Lower lobe of right lung (tissue), 2 donors: Measurements from ENCODE around the gene ZBP1. TPM values are rescaled to one million over a fixed set of nuclear protein-coding genes. Genes with fewer than 3 reads are reported as not detected.

Experiments
- ATAC-seq, 2 donors: fragments of 200-7000 bp; cut with Tn5 transposase; one replicate each; pipeline ENCODE4 v1.9.1; 2020 to 2022; ENCODE audit warnings: mild to moderate bottlenecking in 2 of 2, moderate library complexity in 2 of 2
- DNase-seq: peaks from one replicate; pipeline ENCODE4 v3.0.0-alpha.2; 2020
- H3K27ac ChIP-seq: fragments of 200-600 bp; one replicate; pipeline ENCODE4 v1.8.0; 2022
- H3K27me3 ChIP-seq: fragments of 200-600 bp; one replicate; pipeline ENCODE4 v1.8.0; 2022; ENCODE audit warnings: low read depth
- H3K36me3 ChIP-seq: fragments of 200-600 bp; one replicate; pipeline ENCODE4 v1.8.0; 2022; ENCODE audit warnings: mild to moderate bottlenecking
- H3K4me1 ChIP-seq: fragments of 200-600 bp; one replicate; pipeline ENCODE4 v1.8.0; 2022
- H3K4me3 ChIP-seq: fragments of 200-600 bp; one replicate; pipeline ENCODE4 v1.8.0; 2022; ENCODE audit warnings: mild to moderate bottlenecking
- H3K9me3 ChIP-seq: fragments of 200-600 bp; one replicate; pipeline ENCODE4 v1.8.0; 2022
- CTCF ChIP-seq: fragments of 200-600 bp; IDR thresholded peaks from one replicate; pipeline ENCODE4 v1.8.0; 2022; ENCODE audit warnings: antibody characterized with exemption, mild to moderate bottlenecking
- intact Hi-C: fragments of 100-400 bp; cut with DNase I; formaldehyde crosslinking; loops from one replicate; pipeline ENCODE4 v1.11.0; 2022
- total RNA-seq: library from RNA; stranded (reverse); fragmentation: NEBNext Ultra II Directional; extraction: Animal tissue kit (Norgen Biotek cat#: 25700); gene quantifications from one replicate; pipeline ENCODE4 v1.2.1, GENCODE V29; 2021
- donor health status: DM: no; HTN: yes; CAD: no; lungs with severe emphysema.

ZBP1 gene
- total RNA-seq, 1 donor from 2014 or later: 5.8 TPM

- Histone ChIP-seq H3K4me1 (peaks cover 8% of the 10 kb centered on the region), H3K27ac (no peak overlapping the region), H3K27me3 (no peaks in the 10 kb centered on the region), H3K9me3 (no peaks in the 10 kb centered on the region), H3K4me3 (no peak overlapping the region), H3K36me3 (no peaks in the 10 kb centered on the region)
- DNase-seq (peak; percentile 74), ATAC-seq (peak; percentile 34 to 45)
- peak; percentile 94 for TF ChIP-seq CTCF
- intact Hi-C loops: loop anchor here (5.0 kb wide), 1 partner anchor 82 kb away; no protein-coding TSS in a partner anchor
These were observed 25.9 kb downstream of the ZBP1 start for GRCh38 chr20:57594092-57594951.

- peaks cover 8% of the 10 kb centered on the region for H3K4me1 ChIP-seq
- ATAC-seq: no peak
- H3K9me3 ChIP-seq: no peaks in the 10 kb centered on the region
- H3K27ac ChIP-seq: no peak overlapping the region
- no peaks in the 10 kb centered on the region for H3K36me3 ChIP-seq
- peak; percentile 54 for DNase-seq
- no peak overlapping the region for H3K4me3 ChIP-seq
- TF ChIP-seq CTCF: no peak
- intact Hi-C loops: loop anchor here (5.0 kb wide), 1 partner anchor 81 kb away; no protein-coding TSS in a partner anchor
- no peaks in the 10 kb centered on the region for H3K27me3 ChIP-seq
These were observed 26.9 kb downstream of the ZBP1 start for GRCh38 chr20:57593134-57593886.

GRCh38 chr20:57592263-57593092 lies 27.7 kb downstream of the ZBP1 start:
- intact Hi-C loops: loop anchor here (5.0 kb wide), 1 partner anchor 80 kb away; no protein-coding TSS in a partner anchor
- peak; percentile 28 for DNase-seq

GRCh38 chr20:57591289-57592229 lies 28.7 kb downstream of the ZBP1 start:
- ATAC-seq: no peak
- TF ChIP-seq CTCF: no peak
- peak; percentile 24 for DNase-seq
- intact Hi-C loops: loop anchor here (5.0 kb wide), 1 partner anchor 79 kb away; no protein-coding TSS in a partner anchor
- no peaks in the 10 kb centered on the region for H3K27me3 ChIP-seq
- no peak overlapping the region for H3K4me3 ChIP-seq
- peaks cover 5% of the 10 kb centered on the region for H3K9me3 ChIP-seq
- no peaks in the 10 kb centered on the region for H3K4me1 ChIP-seq
- no peak overlapping the region for H3K27ac ChIP-seq
- no peaks in the 10 kb centered on the region for H3K36me3 ChIP-seq

More at GRCh38 chr20:57592263-57593092, 27.7 kb downstream of the ZBP1 start:
- TF ChIP-seq CTCF: no peak
- peaks cover 3% of the 10 kb centered on the region for H3K9me3 ChIP-seq
- H3K4me3 ChIP-seq: no peak overlapping the region
- no peak for ATAC-seq
- no peaks in the 10 kb centered on the region for H3K27me3 ChIP-seq
- no peaks in the 10 kb centered on the region for H3K36me3 ChIP-seq
- H3K4me1 ChIP-seq: peaks cover 8% of the 10 kb centered on the region
- no peak overlapping the region for H3K27ac ChIP-seq
